Jurkat, Clone E6-1 (cell line): ENCODE results near the gene CETN2.
"Not testable (repeated sequence)": the region's sequence is repeated elsewhere in the genome, so short reads cannot be mapped to it uniquely, and the experiment has no call there.

Experiments
- DNase-seq: peaks from one replicate; pipeline ENCODE4 v3.0.0-alpha.2; 2011; ENCODE audit warnings: low read depth, low spot score
- H3K4me3 ChIP-seq: 2 replicates; pipeline ENCODE4 v1.5.1; 2011; ENCODE audit warnings: mild to moderate bottlenecking, low read length, control low read depth, moderate library complexity

Gene CETN2

GRCh38 chrX:152835470-152835869 is 4.9 kb upstream of the CETN2 start:
- DNase-seq, H3K4me3 ChIP-seq: not testable (repeated sequence)

- DNase-seq = no peak
Observed at GRCh38 chrX:152833378-152833777, 2.8 kb upstream of the CETN2 start.

GRCh38 chrX:152832520-152832919 is 2.0 kb upstream of the CETN2 start:
- DNase-seq = no peak
- no peak overlapping the region for H3K4me3 ChIP-seq

More at GRCh38 chrX:152833378-152833777, 2.8 kb upstream of the CETN2 start:
- H3K4me3 ChIP-seq = no peak overlapping the region

- peak overlapping the region; percentile 80 for H3K4me3 ChIP-seq
- no peak for DNase-seq
Observed at GRCh38 chrX:152831391-152831790, 834 bp upstream of the CETN2 start.

- H3K4me3 ChIP-seq = no peak overlapping the region
- no peak for DNase-seq
Observed at GRCh38 chrX:152824841-152825374, 5.6 kb downstream of the CETN2 start.

- H3K4me3 ChIP-seq = no peak overlapping the region
- no peak for DNase-seq
Observed at GRCh38 chrX:152823657-152824056, 6.9 kb downstream of the CETN2 start.

- no peak overlapping the region for H3K4me3 ChIP-seq
- no peak for DNase-seq
Observed at GRCh38 chrX:152822383-152823086, 8.0 kb downstream of the CETN2 start.

- H3K4me3 ChIP-seq = no peak overlapping the region
- no peak for DNase-seq
Observed at GRCh38 chrX:152821145-152821765, 9.3 kb downstream of the CETN2 start.

GRCh38 chrX:152819732-152820131 is 10.8 kb downstream of the CETN2 start:
- no peak overlapping the region for H3K4me3 ChIP-seq
- DNase-seq = no peak

- no peak overlapping the region for H3K4me3 ChIP-seq
- DNase-seq = no peak
Observed at GRCh38 chrX:152819266-152819665, 11.3 kb downstream of the CETN2 start.

GRCh38 chrX:152818356-152818755 is 12.2 kb downstream of the CETN2 start:
- no peak for DNase-seq
- no peak overlapping the region for H3K4me3 ChIP-seq

GRCh38 chrX:152817078-152817764 is 13.3 kb downstream of the CETN2 start:
- H3K4me3 ChIP-seq = no peak overlapping the region
- no peak for DNase-seq

- H3K4me3 ChIP-seq = no peak overlapping the region
- no peak for DNase-seq
Observed at GRCh38 chrX:152814048-152814447, 16.5 kb downstream of the CETN2 start.

GRCh38 chrX:152813206-152813605 is 17.4 kb downstream of the CETN2 start:
- no peak overlapping the region for H3K4me3 ChIP-seq
- no peak for DNase-seq

GRCh38 chrX:152810403-152810802 is 20.2 kb downstream of the CETN2 start:
- DNase-seq = no peak
- no peak overlapping the region for H3K4me3 ChIP-seq

GRCh38 chrX:152806035-152806434 is 24.5 kb downstream of the CETN2 start:
- no peak overlapping the region for H3K4me3 ChIP-seq
- no peak for DNase-seq

GRCh38 chrX:152798945-152799344 is 31.6 kb downstream of the CETN2 start:
- no peak for DNase-seq
- H3K4me3 ChIP-seq = no peak overlapping the region

- not testable (repeated sequence) for H3K4me3 ChIP-seq, DNase-seq
Observed at GRCh38 chrX:152787062-152787461, 43.5 kb downstream of the CETN2 start.
